HepG2 (cell line): ENCODE results near the gene IL6R. TPM values are rescaled to one million over a fixed set of nuclear protein-coding genes. Genes with fewer than 3 reads are reported as not detected.

ENCODE experiments used
- ATAC-seq: fragments of 200-7000 bp; cut with Tn5 transposase; 3 replicates; pipeline ENCODE4 v1.9.1; 2020; ENCODE audit warnings: mild to moderate bottlenecking, moderate library complexity
- BruUV-seq: library from RNA; stranded (reverse); fragments of 400-500 nt; replicated peaks from 2 replicates; lab custom pipeline; 2021; lab: Mats Ljungman, UMichigan
- CTCF ChIA-PET: fragments of 300-600 bp; formaldehyde crosslinking; extraction: SDS; loops from one replicate; lab custom pipeline; 2021; ENCODE audit warnings: low total read pairs, inconsistent platforms, low intra/inter-chr PET ratio; lab: Yijun Ruan, JAX
- POLR2A ChIA-PET: fragments of 350-600 bp; sonication (Branson Sonifier 250); formaldehyde crosslinking; loops from one replicate; lab custom pipeline; 2020; ENCODE audit warnings: antibody characterized with exemption, inconsistent platforms; lab: Yijun Ruan, JAX
- DNase-seq: peaks from one replicate; pipeline ENCODE4 v3.0.0-alpha.2; 2015; ENCODE audit warnings: low spot score
- FAIRE-seq: peaks from 3 replicates; lab custom pipeline; 2011; peaks lifted over from hg19 to GRCh38; lab: Jason Lieb, UNC
- H2AFZ ChIP-seq: one replicate; pipeline ENCODE4 v1.6.1; 2011; ENCODE audit warnings: low read length, inconsistent platforms
- H3K27ac ChIP-seq: fragments of 300-600 bp; 3 replicates; pipeline ENCODE4 v1.8.0; 2011; ENCODE audit warnings: mixed run types, mild to moderate bottlenecking, mixed read lengths, low read length, inconsistent platforms; ENCODE audit not compliant: insufficient read depth; ENCODE audit errors: extremely low read length
- H3K27me3 ChIP-seq, 2 experiments: fragments of 200-600 bp in 1 of 2; 2 replicates in 1 of 2; 3 replicates in 1 of 2; pipeline versions ENCODE4 v1.6.0 to v1.8.0; 2011; ENCODE audit warnings: low read length in 2 of 2, mild to moderate bottlenecking in 2 of 2, moderate library complexity in 2 of 2, inconsistent platforms in 1 of 2; ENCODE audit not compliant: insufficient read depth in 2 of 2, control insufficient read depth in 1 of 2
- H3K36me3 ChIP-seq, 2 experiments: fragments of 200-600 bp in 1 of 2; replicated peaks in 1 of 2; 2 replicates in 1 of 2; 3 replicates in 1 of 2; pipeline versions ENCODE4 v1.5.1 to v1.8.0; 2011; ENCODE audit warnings: low read length in 2 of 2, inconsistent platforms in 1 of 2; ENCODE audit not compliant: insufficient read depth in 2 of 2, control insufficient read depth in 1 of 2
- H3K4me1 ChIP-seq: 2 replicates; pipeline ENCODE4 v1.5.1; 2012; ENCODE audit warnings: low read length, inconsistent platforms; ENCODE audit not compliant: insufficient read depth
- H3K4me2 ChIP-seq: 2 replicates; pipeline ENCODE4 v1.6.0; 2011; ENCODE audit warnings: low read depth, low read length, inconsistent platforms
- H3K4me3 ChIP-seq, 3 experiments: fragments of 200-600 bp in 1 of 3; sonication (generic), shearing (Covaris generic) in 1 of 3; replicated peaks in 1 of 3; 2 replicates each; pipeline ENCODE4 v1.5.1; 2011 to 2016; ENCODE audit warnings: low read length in 3 of 3, inconsistent platforms in 2 of 3, low read depth in 2 of 3, mild to moderate bottlenecking in 2 of 3, control low read depth in 1 of 3, mixed read lengths in 1 of 3; ENCODE audit not compliant: insufficient read depth in 1 of 3
- H3K79me2 ChIP-seq: one replicate; pipeline ENCODE4 v1.6.1; 2011; ENCODE audit warnings: low read length, inconsistent platforms; ENCODE audit not compliant: insufficient read depth
- H3K9ac ChIP-seq: 2 replicates; pipeline ENCODE4 v1.6.0; 2011; ENCODE audit warnings: mild to moderate bottlenecking, low read depth, low read length, inconsistent platforms; ENCODE audit not compliant: insufficient read depth
- H3K9me3 ChIP-seq: 2 replicates; pipeline ENCODE4 v1.5.1; 2012; ENCODE audit warnings: mild to moderate bottlenecking, low read length
- H4K20me1 ChIP-seq: 2 replicates; pipeline ENCODE4 v1.6.0; 2011; ENCODE audit warnings: inconsistent platforms, mild to moderate bottlenecking, low read length, moderate library complexity; ENCODE audit not compliant: insufficient read depth
- ATF7-NPFF ChIP-seq: sonication (generic); formaldehyde crosslinking; IDR thresholded peaks from 2 replicates; pipeline ENCODE4 v1.8.1; 2023; ENCODE audit warnings: mild to moderate bottlenecking, low read depth, missing genetic modification reagents, moderate library complexity
- KAT7 ChIP-seq: IDR thresholded peaks from 2 replicates; pipeline ENCODE4 v1.6.1; 2018; ENCODE audit warnings: borderline replicate concordance, missing compliant biosample characterization
- MEF2D ChIP-seq: sonication (generic); formaldehyde crosslinking; IDR thresholded peaks from 2 replicates; pipeline ENCODE4 v1.5.1; 2020; ENCODE audit warnings: mild to moderate bottlenecking, missing genetic modification reagents
- PRMT3 ChIP-seq: sonication (generic); formaldehyde crosslinking; IDR thresholded peaks from 2 replicates; pipeline ENCODE4 v1.8.1; 2022; ENCODE audit warnings: low read depth, mild to moderate bottlenecking, moderate library complexity, missing genetic modification reagents, borderline replicate concordance
- SNAPC2 ChIP-seq: sonication (generic); formaldehyde crosslinking; IDR thresholded peaks from 2 replicates; pipeline ENCODE4 v1.8.1; 2022; ENCODE audit warnings: mild to moderate bottlenecking, missing genetic modification reagents
- SOX6 ChIP-seq, 2 experiments: fragments of 450-650 bp in 1 of 2; sonication (generic) in 1 of 2; formaldehyde crosslinking in 1 of 2; IDR thresholded peaks; 2 replicates each; pipeline versions ENCODE4 v1.4.0 to v1.6.1; 2017 to 2020; ENCODE audit warnings: antibody characterized with exemption in 1 of 2, mild to moderate bottlenecking in 1 of 2, missing genetic modification reagents in 1 of 2
- TBX2 ChIP-seq: sonication (generic); formaldehyde crosslinking; IDR thresholded peaks from 2 replicates; pipeline ENCODE4 v1.5.0; 2020; ENCODE audit warnings: missing genetic modification reagents, mild to moderate bottlenecking, borderline replicate concordance
- TOPORS ChIP-seq: sonication (generic); formaldehyde crosslinking; IDR thresholded peaks from 2 replicates; pipeline ENCODE4 v1.8.0; 2023; ENCODE audit warnings: mild to moderate bottlenecking, missing genetic modification reagents
- ZBTB7B ChIP-seq: sonication (generic); formaldehyde crosslinking; IDR thresholded peaks from 2 replicates; pipeline ENCODE4 v1.4.0; 2020; ENCODE audit warnings: missing genetic modification reagents
- ZNF235 ChIP-seq: sonication (generic); formaldehyde crosslinking; IDR thresholded peaks from 2 replicates; pipeline ENCODE4 v1.8.1; 2023; ENCODE audit warnings: mild to moderate bottlenecking, missing genetic modification reagents, borderline replicate concordance
- ZNF543 ChIP-seq: sonication (generic); formaldehyde crosslinking; IDR thresholded peaks from 2 replicates; pipeline ENCODE4 v1.4.0; 2020; ENCODE audit warnings: mild to moderate bottlenecking, missing genetic modification reagents
- ZNF766 ChIP-seq: sonication (generic); formaldehyde crosslinking; IDR thresholded peaks from 2 replicates; pipeline ENCODE4 v1.5.0; 2020; ENCODE audit warnings: missing genetic modification reagents, borderline replicate concordance
- WGBS: methylation state at CpG from one replicate; pipeline ENCODE4 v1.1.6; 2017; ENCODE audit warnings: low lambda C conversion rate; 5-methylcytosine and 5-hydroxymethylcytosine counted together
- in situ Hi-C: cut with HindIII; loops from 2 replicates; pipeline ENCODE4 v1.10.0; 2017; ENCODE audit warnings: low pct_unique_long_range_greater_than_20kb; ENCODE audit not compliant: extremely low pct_ligation_motif_present
- intact Hi-C: fragments of 100-400 bp; cut with micrococcal nuclease; formaldehyde crosslinking; loops from one replicate; pipeline ENCODE4 v1.10.0; 2022; ENCODE audit not compliant: unreplicated experiment
- polyA plus RNA-seq, 8 experiments: library from polyadenylated mRNA; depleted of rRNA in 3 of 8; stranded (reverse) in 7 of 8; unstranded in 1 of 8; fragments of >200 nt; fragmentation: Illumina TruSeq in 4 of 8; extraction: Trizol in 4 of 8; gene quantifications; 2 replicates each; pipeline versions ENCODE4 v1.2.1 to v1.2.3, GENCODE V29; 2011 to 2016; ENCODE audit warnings: low read depth in 4 of 8, missing spikeins in 1 of 8, mixed read lengths in 1 of 8; ENCODE audit not compliant: insufficient read depth in 1 of 8
- total RNA-seq, 5 experiments: library from RNA; depleted of rRNA; stranded (reverse); fragments of >200 nt; fragmentation: Illumina TruSeq; extraction: Trizol; gene quantifications; 2 replicates each; pipeline ENCODE4 v1.2.3, GENCODE V29; 2016; ENCODE audit warnings: low read depth in 1 of 5
- TF ChIP-seq, protein P1 (sequence below): sonication (generic); formaldehyde crosslinking; IDR thresholded peaks from 2 replicates; pipeline ENCODE4 v1.5.0; 2020; ENCODE audit warnings: missing genetic modification reagents
- TF ChIP-seq, protein P2 (sequence below): sonication (generic); formaldehyde crosslinking; IDR thresholded peaks from 2 replicates; pipeline ENCODE4 v1.4.0; 2020; ENCODE audit warnings: missing genetic modification reagents, mild to moderate bottlenecking, borderline replicate concordance
- TF ChIP-seq, protein P3 (sequence below): sonication (generic); formaldehyde crosslinking; IDR thresholded peaks from 2 replicates; pipeline ENCODE4 v1.4.0; 2020; ENCODE audit warnings: missing genetic modification reagents
- TF ChIP-seq, protein P4 (sequence below): sonication (generic); formaldehyde crosslinking; IDR thresholded peaks from 2 replicates; pipeline ENCODE4 v1.4.0; 2020; ENCODE audit warnings: mild to moderate bottlenecking, missing genetic modification reagents
- TF ChIP-seq, protein P5 (sequence below): sonication (generic); formaldehyde crosslinking; IDR thresholded peaks from 2 replicates; pipeline ENCODE4 v1.5.1; 2020; ENCODE audit warnings: mild to moderate bottlenecking, moderate library complexity, missing genetic modification reagents

IL6R gene
- total and polyA plus RNA-seq, 2 of the 13 experiments (the other 11 are each of a cell fraction or from before 2014, with no cell fraction given) = 5.0 to 24.5 TPM

DNA sequence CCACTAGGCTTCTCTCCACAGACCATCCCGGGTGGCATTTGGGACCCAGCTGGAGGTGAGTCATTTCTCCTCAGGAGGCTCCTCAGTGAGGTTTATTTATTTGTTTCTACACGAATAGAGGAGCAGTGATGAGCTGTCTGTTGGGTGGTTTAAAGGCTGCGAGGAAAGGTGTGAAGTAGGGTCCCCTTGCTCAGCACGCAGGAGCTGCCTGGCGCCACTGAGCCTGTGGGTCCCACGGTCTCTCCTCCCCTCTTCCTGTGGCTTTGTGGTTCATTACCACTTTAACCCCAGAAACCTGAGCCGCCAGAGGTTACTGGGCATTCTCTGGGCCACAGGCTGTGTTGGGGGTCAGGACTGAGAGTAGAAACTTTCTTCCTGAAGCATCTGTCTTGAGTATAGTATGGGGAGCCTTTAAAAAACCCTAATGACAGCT is 39.9 kb downstream of the IL6R start:
- H3K9me3 ChIP-seq = no peaks in the 10 kb centered on the region
- no peaks in the 10 kb centered on the region for H3K36me3 ChIP-seq
- ATAC-seq (no peak), FAIRE-seq (no peak), DNase-seq (no peak)
- in situ Hi-C loops (no loop called here), intact Hi-C loops (loop anchor here (10.0 kb wide), 1 partner anchor 90 kb away; no protein-coding TSS in a partner anchor)
- no peak overlapping the region for H3K4me2 ChIP-seq
- H3K4me3 ChIP-seq = no peak overlapping the region
- H3K27me3 ChIP-seq = no peaks in the 10 kb centered on the region
- WGBS = 89% methylated on average over 7 of the region's 7 CpGs
- ChIA-PET POLR2A (no interaction called here), CTCF (no interaction called here)
- no peak for TF ChIP-seq SOX6 (IDR thresholded peaks at IDR 0.05)
- TF ChIP-seq SOX6 (CRISPR knock-in tag; IDR thresholded peaks at IDR 0.05) = no peak
- TF ChIP-seq ZNF543 = no peak
- no peak for TF ChIP-seq ZBTB7B (CRISPR knock-in tag)
- no peak for TF ChIP-seq SNAPC2 (CRISPR knock-in tag)
- TF ChIP-seq, protein P1, sequence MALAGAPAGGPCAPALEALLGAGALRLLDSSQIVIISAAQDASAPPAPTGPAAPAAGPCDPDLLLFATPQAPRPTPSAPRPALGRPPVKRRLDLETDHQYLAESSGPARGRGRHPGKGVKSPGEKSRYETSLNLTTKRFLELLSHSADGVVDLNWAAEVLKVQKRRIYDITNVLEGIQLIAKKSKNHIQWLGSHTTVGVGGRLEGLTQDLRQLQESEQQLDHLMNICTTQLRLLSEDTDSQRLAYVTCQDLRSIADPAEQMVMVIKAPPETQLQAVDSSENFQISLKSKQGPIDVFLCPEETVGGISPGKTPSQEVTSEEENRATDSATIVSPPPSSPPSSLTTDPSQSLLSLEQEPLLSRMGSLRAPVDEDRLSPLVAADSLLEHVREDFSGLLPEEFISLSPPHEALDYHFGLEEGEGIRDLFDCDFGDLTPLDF (CRISPR knock-in tag) = no peak
- TF ChIP-seq, protein P2, sequence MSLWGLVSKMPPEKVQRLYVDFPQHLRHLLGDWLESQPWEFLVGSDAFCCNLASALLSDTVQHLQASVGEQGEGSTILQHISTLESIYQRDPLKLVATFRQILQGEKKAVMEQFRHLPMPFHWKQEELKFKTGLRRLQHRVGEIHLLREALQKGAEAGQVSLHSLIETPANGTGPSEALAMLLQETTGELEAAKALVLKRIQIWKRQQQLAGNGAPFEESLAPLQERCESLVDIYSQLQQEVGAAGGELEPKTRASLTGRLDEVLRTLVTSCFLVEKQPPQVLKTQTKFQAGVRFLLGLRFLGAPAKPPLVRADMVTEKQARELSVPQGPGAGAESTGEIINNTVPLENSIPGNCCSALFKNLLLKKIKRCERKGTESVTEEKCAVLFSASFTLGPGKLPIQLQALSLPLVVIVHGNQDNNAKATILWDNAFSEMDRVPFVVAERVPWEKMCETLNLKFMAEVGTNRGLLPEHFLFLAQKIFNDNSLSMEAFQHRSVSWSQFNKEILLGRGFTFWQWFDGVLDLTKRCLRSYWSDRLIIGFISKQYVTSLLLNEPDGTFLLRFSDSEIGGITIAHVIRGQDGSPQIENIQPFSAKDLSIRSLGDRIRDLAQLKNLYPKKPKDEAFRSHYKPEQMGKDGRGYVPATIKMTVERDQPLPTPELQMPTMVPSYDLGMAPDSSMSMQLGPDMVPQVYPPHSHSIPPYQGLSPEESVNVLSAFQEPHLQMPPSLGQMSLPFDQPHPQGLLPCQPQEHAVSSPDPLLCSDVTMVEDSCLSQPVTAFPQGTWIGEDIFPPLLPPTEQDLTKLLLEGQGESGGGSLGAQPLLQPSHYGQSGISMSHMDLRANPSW (CRISPR knock-in tag) = no peak
- no peak for TF ChIP-seq MEF2D (CRISPR knock-in tag)
- TF ChIP-seq ATF7-NPFF (CRISPR knock-in tag) = no peak
- TF ChIP-seq, protein P3, sequence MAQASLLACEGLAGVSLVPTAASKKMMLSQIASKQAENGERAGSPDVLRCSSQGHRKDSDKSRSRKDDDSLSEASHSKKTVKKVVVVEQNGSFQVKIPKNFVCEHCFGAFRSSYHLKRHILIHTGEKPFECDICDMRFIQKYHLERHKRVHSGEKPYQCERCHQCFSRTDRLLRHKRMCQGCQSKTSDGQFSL (CRISPR knock-in tag) = no peak
- TF ChIP-seq, protein P4, sequence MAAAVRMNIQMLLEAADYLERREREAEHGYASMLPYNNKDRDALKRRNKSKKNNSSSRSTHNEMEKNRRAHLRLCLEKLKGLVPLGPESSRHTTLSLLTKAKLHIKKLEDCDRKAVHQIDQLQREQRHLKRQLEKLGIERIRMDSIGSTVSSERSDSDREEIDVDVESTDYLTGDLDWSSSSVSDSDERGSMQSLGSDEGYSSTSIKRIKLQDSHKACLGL (CRISPR knock-in tag) = no peak
- TF ChIP-seq ZNF766 (CRISPR knock-in tag) = no peak
- no peak for TF ChIP-seq TBX2 (CRISPR knock-in tag)
- TF ChIP-seq, protein P5, sequence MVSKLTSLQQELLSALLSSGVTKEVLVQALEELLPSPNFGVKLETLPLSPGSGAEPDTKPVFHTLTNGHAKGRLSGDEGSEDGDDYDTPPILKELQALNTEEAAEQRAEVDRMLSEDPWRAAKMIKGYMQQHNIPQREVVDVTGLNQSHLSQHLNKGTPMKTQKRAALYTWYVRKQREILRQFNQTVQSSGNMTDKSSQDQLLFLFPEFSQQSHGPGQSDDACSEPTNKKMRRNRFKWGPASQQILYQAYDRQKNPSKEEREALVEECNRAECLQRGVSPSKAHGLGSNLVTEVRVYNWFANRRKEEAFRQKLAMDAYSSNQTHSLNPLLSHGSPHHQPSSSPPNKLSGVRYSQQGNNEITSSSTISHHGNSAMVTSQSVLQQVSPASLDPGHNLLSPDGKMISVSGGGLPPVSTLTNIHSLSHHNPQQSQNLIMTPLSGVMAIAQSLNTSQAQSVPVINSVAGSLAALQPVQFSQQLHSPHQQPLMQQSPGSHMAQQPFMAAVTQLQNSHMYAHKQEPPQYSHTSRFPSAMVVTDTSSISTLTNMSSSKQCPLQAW (CRISPR knock-in tag) = no peak
- TF ChIP-seq TOPORS (CRISPR knock-in tag) = no peak
- no peak for TF ChIP-seq PRMT3
- no peak for TF ChIP-seq ZNF235 (CRISPR knock-in tag)
- no peak for TF ChIP-seq KAT7 (CRISPR knock-in tag)
- no TSS peak for BruUV-seq
- no peak overlapping the region for H2AFZ ChIP-seq
- H3K4me1 ChIP-seq = peaks cover 2% of the 10 kb centered on the region
- H4K20me1 ChIP-seq = no peaks in the 10 kb centered on the region
- no peaks in the 10 kb centered on the region for H3K79me2 ChIP-seq
- no peak overlapping the region for H3K9ac ChIP-seq
- no peak overlapping the region for H3K27ac ChIP-seq
